CD1c-positive myeloid dendritic cell (primary cell): ENCODE data around the gene OR8B3.

Experiments
- DNase-seq: peaks from one replicate; pipeline ENCODE4 v3.0.0-alpha.2; 2016; ENCODE audit errors: extremely low spot score

Gene OR8B3

DNA sequence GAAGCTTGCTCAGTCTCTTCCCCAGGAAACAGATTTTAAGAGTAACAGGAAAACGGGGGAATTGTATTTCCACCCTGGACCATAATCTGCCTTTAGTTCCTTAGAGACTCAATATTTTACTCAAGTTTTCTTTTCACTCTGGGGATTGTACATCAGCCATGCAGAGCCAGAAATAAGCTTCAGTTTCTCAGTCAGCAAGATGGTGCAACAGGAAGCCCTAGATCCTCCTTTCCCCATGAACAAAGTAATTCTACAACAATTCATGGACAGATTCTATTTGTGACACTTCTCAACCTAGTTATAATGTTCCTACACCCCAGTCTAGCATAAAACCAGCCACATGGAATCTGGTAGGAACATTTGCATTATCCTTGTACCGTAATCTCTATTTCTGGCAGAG lies 39.3 kb downstream of the OR8B3 start:
- no peak for DNase-seq

DNA sequence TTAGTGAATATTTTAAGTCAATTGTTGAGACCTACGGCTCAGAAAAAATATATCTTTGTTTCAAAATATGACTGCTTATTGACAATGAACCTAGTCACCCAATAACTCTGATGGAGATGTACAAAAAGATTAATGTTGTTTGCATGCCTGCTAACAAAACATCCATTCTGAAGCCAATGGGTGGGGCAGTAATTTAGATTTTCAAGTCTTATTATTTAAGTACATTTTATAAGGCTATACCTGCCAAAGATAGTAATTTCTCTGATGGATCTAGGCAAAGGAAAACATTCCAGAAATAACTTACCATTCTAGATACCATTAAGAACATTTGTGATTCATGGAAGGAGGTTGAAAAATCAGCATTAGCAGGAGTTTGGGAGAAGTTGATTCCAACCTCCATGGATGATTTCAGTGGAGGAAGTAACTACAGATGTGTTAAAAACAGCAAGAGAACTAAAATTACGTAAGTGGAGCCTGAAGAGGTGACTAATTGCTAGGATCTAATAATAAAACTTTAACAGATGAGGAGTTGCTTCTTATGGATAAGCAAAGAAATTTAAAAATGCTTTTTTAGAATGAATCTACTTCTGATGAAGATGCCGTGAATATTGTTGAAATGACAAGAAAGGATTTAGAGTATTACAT lies 52.4 kb downstream of the OR8B3 start:
- peak; percentile 22 for DNase-seq
